22Rv1 (cell line): ENCODE data around the gene SMYD3.
"Not testable (repeated sequence)": the region's sequence is repeated elsewhere in the genome, so short reads cannot be mapped to it uniquely, and the experiment has no call there.

Experiments
- H3K27ac ChIP-seq: fragments of 450-650 bp; 2 replicates; pipeline ENCODE4 v1.5.1; 2017
- ZFX ChIP-seq: fragments of 450-650 bp; IDR thresholded peaks from 2 replicates; pipeline ENCODE4 v1.6.1; 2017; ENCODE audit warnings: antibody characterized with exemption, borderline replicate concordance
- TF ChIP-seq, protein P1 (sequence below): fragments of 450-650 bp; IDR thresholded peaks from 2 replicates; pipeline ENCODE4 v1.5.1; 2017; ENCODE audit warnings: mild to moderate bottlenecking

Gene SMYD3

DNA sequence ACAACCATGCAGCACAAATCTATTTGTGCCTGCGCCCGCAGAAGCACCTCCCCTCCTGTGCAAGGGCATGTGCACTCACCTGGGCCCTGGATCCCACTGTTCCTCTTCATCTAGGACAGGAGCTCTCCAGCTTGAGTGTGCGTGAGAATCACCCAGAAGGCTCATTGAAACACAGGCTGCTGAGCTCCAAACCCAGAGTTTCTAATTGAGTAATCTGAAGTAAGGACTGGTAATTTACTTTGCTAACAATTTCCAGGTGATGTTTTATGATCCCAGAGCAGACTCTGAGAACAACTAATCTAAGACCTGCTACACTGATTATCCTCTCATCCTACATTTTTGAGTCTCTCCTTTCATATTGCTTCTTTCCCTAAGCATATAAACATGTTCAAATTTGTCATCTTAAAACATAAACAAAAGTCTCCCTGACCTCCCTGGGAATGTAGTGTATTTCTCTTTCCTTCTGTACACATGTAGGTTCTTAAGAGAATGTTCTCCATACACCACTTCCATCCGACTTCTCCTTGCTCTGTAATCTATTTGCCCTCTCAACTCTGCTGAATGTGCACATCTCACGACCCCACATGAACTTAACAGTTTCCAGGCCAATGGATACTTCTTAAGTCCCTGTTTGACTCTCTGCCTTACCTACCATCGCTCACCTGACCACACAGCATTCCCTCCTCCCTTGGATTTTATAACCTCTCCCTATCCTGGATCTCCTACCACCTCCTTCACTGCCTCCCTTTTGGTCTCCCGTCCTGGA, 522.5 kb downstream of the SMYD3 start:
- no peak overlapping the region for H3K27ac ChIP-seq
- no peak for TF ChIP-seq ZFX
- TF ChIP-seq, protein P1, sequence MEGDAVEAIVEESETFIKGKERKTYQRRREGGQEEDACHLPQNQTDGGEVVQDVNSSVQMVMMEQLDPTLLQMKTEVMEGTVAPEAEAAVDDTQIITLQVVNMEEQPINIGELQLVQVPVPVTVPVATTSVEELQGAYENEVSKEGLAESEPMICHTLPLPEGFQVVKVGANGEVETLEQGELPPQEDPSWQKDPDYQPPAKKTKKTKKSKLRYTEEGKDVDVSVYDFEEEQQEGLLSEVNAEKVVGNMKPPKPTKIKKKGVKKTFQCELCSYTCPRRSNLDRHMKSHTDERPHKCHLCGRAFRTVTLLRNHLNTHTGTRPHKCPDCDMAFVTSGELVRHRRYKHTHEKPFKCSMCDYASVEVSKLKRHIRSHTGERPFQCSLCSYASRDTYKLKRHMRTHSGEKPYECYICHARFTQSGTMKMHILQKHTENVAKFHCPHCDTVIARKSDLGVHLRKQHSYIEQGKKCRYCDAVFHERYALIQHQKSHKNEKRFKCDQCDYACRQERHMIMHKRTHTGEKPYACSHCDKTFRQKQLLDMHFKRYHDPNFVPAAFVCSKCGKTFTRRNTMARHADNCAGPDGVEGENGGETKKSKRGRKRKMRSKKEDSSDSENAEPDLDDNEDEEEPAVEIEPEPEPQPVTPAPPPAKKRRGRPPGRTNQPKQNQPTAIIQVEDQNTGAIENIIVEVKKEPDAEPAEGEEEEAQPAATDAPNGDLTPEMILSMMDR, result no peak

DNA sequence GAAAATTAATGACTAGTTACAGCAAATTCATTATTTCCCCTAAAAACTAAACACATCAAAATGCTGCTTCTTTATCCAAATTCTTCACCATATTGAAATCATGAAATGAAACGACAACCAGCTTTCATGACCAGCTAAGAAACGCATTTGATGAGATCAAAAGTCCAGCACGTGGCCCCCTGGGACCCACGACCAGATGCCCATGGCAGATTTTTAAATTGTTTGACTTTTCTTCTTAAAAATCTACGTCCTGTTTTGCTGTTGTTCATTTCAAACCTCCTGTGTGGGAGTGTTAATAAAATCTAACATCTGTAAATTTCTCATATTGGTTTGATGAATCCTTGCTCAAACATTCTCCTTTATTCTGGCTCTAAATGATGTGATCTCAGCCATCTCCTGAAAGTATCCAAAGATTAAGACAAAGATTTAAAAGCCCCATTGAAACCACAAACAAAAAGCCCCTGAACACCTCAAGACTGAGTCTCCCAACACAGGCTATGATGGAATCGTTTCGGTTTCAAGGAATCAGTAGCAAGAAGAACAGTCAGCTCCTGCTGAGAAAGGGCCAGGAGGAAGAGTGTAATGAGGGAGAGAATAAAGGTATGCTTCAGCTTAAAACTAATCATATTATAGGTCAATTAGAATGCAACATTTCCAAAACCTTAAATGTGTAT, 523.6 kb downstream of the SMYD3 start:
- no peak overlapping the region for H3K27ac ChIP-seq
- TF ChIP-seq ZFX, result no peak
- TF ChIP-seq, protein P1, result no peak

GRCh38 chr1:245979589-245979988, 527.5 kb downstream of the SMYD3 start:
- H3K27ac ChIP-seq, result no peak overlapping the region
- no peak for TF ChIP-seq ZFX
- TF ChIP-seq, protein P1, result no peak

GRCh38 chr1:245978915-245979314, 528.2 kb downstream of the SMYD3 start:
- TF ChIP-seq ZFX, result no peak
- TF ChIP-seq, protein P1, result no peak
- no peak overlapping the region for H3K27ac ChIP-seq

GRCh38 chr1:245972476-245972875, 534.6 kb downstream of the SMYD3 start:
- TF ChIP-seq, protein P1, result no peak
- no peak for TF ChIP-seq ZFX
- H3K27ac ChIP-seq, result no peak overlapping the region

GRCh38 chr1:245971711-245972085, 535.4 kb downstream of the SMYD3 start:
- H3K27ac ChIP-seq, result no peak overlapping the region
- TF ChIP-seq, protein P1, result no peak
- no peak for TF ChIP-seq ZFX

- not testable (repeated sequence) for H3K27ac ChIP-seq
Measured at GRCh38 chr1:245971076-245971710, 535.9 kb downstream of the SMYD3 start.
